ENCODE data around the gene SLC8A3.

DNA sequence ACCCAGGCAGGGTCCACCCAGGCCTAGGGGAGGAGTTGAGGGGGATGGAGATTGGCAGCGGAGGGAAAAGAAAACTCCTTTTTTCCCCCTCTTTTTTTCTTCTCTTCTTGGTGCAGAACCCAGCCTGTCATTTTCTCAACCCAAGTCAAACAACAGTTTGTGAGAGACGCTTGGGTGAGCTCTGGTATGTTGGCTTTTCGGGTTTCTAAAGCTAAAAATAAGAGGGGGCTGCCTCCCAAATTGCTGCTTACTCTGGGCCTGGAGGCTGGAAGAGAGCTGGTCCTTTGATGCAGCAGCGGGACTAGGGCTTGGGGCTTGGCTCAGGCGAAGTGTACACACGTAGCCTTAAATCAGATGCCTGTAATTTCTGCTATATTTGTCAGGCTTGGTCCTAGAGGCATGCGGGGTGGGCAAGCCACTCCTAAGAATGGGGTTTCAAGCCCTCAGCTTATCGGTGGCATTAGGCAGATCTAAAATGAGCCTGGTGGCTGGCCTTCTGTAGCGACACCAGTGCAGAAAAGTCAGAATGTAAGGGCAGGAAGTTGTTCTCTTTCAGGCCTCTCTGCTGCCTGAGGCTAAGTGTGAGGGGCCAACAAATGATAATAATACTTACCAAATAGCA, 816 bp upstream of the SLC8A3 start:
- TF ChIP-seq, protein P1, sequence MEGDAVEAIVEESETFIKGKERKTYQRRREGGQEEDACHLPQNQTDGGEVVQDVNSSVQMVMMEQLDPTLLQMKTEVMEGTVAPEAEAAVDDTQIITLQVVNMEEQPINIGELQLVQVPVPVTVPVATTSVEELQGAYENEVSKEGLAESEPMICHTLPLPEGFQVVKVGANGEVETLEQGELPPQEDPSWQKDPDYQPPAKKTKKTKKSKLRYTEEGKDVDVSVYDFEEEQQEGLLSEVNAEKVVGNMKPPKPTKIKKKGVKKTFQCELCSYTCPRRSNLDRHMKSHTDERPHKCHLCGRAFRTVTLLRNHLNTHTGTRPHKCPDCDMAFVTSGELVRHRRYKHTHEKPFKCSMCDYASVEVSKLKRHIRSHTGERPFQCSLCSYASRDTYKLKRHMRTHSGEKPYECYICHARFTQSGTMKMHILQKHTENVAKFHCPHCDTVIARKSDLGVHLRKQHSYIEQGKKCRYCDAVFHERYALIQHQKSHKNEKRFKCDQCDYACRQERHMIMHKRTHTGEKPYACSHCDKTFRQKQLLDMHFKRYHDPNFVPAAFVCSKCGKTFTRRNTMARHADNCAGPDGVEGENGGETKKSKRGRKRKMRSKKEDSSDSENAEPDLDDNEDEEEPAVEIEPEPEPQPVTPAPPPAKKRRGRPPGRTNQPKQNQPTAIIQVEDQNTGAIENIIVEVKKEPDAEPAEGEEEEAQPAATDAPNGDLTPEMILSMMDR (IDR thresholded peaks at IDR 0.05): no peak
- no peak for TF ChIP-seq POLR2A (IDR thresholded peaks at IDR 0.05)
